HPDE6-E6E7 (cell line): ENCODE results near the gene PCDHA9.
A peak's percentile ranks its signal among the peaks of the same experiment; 100 is the strongest.
"Not testable (repeated sequence)": the region's sequence is repeated elsewhere in the genome, so short reads cannot be mapped to it uniquely, and the experiment has no call there.

Source experiments
- DNase-seq: peaks from one replicate; pipeline ENCODE4 v3.0.0; 2011; ENCODE audit warnings: missing footprints; ENCODE audit errors: extremely low spot score

Gene PCDHA9

DNA sequence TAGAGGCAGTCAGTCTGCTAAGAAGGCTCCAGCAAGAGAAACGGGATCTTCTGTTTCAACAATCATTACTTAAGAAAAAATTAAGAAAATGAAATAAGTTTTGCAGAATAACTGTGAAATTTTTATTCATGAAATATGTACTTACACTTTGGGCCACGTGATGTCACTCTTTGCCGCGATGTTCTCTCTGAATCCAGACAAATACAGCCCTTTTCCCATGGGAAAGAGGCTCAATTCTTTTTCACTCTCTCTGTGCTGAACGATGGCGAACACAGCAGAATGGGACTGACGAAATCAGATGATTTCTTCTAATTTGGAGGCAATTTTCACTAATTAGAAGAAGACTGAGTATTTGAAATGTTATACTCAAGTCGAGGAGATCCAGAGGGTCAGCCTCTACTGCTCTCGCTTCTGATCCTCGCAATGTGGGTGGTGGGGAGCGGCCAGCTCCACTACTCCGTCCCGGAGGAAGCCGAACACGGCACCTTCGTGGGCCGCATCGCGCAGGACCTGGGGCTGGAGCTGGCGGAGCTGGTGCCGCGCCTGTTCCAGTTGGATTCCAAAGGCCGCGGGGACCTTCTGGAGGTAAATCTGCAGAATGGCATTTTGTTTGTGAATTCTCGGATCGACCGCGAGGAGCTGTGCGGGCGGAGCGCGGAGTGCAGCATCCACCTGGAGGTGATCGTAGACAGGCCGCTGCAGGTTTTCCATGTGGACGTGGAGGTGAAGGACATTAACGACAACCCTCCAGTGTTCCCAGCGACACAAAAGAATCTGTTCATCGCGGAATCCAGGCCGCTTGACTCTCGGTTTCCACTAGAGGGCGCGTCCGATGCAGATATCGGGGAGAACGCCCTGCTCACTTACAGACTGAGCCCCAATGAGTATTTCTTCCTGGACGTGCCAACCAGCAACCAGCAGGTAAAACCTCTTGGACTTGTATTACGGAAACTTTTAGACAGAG, at the start of gene PCDHA9:
PCDHA9 (plus strand) TSS at position 244 of the 964 bp plus-strand sequence; CDS start at position 358, 114 bp downstream.
- not testable (repeated sequence) for DNase-seq

GRCh38 chr5:140800816-140801493, 47.2 kb upstream of the PCDHA9 start, which contains the start of gene PCDHA3:
TSS of gene PCDHA3 (plus strand) at chr5:140801057.
- DNase-seq = no peak

GRCh38 chr5:140801494-140801841, 46.7 kb upstream of the PCDHA9 start:
- no peak for DNase-seq

- DNase-seq = not testable (repeated sequence)
Observed at GRCh38 chr5:140802381-140802780, 45.8 kb upstream of the PCDHA9 start.

DNA sequence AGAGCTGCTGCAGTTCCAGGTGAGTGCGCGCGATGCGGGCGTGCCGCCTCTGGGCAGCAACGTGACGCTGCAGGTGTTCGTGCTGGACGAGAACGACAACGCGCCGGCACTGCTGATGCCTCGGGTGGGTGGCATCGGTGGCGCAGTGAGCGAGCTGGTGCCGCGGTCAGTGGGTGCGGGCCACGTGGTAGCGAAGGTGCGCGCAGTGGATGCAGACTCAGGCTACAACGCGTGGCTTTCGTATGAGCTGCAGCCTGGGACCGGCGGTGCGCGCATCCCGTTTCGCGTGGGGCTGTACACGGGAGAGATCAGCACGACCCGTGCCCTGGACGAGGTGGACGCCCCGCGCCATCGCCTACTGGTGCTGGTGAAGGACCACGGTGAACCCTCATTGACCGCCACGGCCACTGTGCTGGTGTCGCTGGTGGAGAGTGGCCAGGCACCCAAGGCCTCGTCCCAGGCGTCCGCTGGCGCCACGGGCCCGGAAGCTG, 45.4 kb upstream of the PCDHA9 start:
- DNase-seq = no peak

DNA sequence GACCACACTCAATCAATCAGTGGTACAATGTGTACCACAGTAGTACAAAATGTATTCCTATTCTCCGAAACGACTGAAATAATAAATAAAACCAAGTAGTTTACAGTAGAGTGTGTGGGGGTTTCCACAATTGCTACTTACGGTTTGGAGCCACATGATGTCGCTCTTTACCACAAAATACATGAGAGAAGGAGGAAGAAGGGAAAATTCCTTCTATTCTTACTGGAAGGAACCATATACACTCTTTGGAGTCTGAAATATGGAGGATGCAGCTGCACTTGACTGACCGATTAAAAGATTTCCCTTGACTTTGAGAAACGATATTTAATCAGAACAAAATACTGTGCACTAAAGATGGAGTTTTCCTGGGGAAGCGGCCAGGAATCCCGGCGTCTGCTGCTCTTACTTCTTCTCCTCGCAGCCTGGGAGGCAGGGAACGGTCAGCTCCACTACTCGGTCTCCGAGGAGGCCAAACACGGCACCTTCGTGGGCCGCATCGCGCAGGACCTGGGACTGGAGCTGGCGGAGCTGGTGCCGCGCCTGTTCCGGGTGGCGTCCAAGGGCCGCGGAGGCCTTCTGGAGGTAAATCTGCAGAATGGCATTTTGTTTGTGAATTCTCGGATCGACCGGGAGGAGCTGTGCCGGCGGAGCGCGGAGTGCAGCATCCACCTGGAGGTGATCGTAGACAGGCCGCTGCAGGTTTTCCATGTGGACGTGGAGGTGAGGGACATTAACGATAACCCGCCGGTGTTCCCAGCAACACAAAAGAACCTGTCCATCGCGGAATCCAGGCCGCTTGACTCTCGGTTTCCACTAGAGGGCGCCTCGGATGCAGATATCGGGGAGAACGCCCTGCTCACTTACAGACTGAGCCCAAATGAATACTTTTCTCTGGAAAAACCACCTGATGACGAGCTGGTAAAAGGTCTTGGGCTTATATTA, 41.1 kb upstream of the PCDHA9 start, which contains the start of gene PCDHA4:
PCDHA4 (plus strand) TSS at position 235 of the 942 bp plus-strand sequence.
- peak; percentile 11 for DNase-seq

- not testable (repeated sequence) for DNase-seq
Observed at GRCh38 chr5:140808241-140808888, 39.8 kb upstream of the PCDHA9 start.

- DNase-seq = no peak
Observed at GRCh38 chr5:140808889-140809291, 39.3 kb upstream of the PCDHA9 start.

DNA sequence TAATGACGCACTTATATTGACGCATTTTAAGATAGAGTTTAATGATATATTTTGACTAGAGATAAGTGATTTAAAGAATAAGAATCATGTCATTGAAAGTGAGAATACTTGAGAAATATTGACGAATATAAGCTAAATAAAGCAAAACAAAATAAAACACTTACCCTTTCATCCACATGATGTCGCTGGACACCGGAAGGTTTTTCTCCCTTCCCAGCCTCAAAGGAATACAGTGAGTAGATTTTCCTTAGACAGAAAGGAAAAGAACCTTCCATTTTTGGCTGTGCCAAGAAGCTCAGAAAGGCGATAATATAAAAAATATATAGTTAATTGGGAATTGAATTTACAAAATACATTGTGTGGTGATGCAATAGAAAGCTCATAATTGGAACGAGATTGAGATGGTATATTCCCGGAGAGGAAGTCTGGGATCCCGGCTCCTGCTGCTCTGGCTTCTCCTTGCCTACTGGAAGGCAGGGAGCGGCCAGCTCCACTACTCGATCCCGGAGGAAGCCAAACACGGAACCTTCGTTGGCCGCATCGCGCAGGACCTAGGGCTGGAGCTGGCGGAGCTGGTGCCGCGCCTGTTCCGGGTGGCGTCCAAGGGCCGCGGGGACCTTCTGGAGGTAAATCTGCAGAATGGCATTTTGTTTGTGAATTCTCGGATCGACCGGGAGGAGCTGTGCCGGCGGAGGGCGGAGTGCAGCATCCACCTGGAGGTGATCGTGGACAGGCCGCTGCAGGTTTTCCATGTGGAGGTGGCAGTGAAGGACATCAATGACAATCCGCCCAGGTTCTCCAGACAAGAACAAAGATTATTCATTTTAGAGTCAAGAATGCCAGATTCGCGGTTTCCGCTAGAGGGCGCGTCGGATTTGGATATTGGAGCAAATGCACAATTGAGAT, 26.6 kb upstream of the PCDHA9 start, which contains the start of gene PCDHA5:
PCDHA5 (plus strand) TSS at position 239 of the 906 bp plus-strand sequence.
- DNase-seq = no peak

GRCh38 chr5:140822281-140822629, 25.9 kb upstream of the PCDHA9 start:
- no peak for DNase-seq

DNA sequence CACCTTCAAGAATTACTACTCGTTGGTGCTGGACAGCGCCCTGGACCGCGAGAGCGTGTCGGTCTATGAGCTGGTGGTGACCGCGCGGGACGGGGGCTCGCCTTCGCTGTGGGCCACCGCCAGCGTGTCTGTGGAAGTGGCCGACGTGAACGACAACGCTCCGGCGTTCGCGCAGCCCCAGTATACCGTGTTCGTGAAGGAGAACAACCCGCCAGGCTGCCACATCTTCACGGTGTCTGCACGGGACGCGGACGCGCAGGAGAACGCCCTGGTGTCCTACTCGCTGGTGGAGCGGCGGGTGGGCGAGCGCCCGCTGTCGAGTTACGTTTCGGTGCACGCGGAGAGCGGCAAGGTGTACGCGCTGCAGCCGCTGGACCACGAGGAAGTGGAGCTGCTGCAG, 25.2 kb upstream of the PCDHA9 start:
- DNase-seq = not testable (repeated sequence)

GRCh38 chr5:140823475-140823874, 24.7 kb upstream of the PCDHA9 start:
- no peak for DNase-seq

- DNase-seq = no peak
Observed at GRCh38 chr5:140827704-140828361, 20.3 kb upstream of the PCDHA9 start, which contains the start of gene PCDHA6. TSS of gene PCDHA6 (plus strand) at chr5:140827960. CDS start at chr5:140828092, 132 bp downstream.

- DNase-seq = no peak
Observed at GRCh38 chr5:140828362-140828737, 19.8 kb upstream of the PCDHA9 start.

DNA sequence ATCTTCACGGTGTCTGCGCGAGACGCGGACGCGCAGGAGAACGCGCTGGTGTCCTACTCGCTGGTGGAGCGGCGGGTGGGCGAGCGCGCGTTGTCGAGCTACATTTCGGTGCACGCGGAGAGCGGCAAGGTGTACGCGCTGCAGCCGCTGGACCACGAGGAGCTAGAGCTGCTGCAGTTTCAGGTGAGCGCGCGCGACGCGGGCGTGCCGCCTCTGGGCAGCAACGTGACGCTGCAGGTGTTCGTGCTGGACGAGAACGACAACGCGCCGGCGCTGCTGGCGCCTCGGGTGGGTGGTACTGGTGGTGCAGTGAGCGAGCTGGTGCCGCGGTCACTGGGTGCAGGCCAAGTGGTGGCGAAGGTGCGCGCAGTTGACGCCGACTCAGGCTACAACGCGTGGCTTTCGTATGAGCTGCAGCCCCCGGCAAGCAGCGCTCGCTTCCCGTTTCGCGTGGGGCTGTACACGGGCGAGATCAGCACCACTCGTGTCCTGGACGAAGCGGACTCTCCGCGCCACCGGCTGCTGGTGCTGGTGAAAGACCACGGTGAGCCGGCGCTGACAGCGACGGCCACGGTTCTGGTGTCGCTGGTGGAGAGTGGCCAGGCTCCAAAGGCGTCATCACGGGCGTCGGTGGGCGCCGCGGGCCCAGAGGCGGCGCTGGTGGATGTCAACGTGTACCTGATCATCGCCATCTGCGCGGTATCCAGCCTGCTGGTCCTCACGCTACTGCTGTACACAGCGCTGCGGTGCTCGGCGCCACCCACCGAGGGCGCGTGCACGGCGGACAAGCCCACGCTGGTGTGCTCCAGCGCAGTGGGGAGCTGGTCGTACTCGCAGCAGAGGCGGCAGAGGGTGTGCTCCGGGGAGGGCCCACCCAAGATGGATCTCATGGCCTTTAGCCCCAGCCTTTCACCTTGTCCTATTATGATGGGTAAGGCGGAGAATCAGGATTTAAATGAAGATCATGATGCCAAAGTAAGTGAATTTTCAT, 18.4 kb upstream of the PCDHA9 start:
- DNase-seq = not testable (repeated sequence)

DNA sequence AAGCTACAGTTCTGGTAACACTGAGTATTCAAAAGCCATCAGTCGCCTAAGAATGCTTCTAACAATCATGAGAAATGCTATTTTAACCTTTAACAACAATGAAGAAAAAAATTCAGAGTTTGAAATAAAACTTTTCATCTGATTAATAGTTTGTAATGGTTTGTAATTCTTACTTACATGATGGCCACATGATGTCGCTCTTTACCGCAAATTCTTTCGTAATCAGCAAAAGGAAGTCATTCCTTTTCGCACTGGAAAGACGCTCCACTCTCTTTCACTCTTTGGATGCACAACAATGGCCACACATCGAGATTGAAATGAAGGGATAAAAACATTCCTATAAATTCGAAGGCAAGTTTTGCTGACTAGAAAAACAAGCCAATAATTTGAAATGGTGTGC, 14.2 kb upstream of the PCDHA9 start, which contains the start of gene PCDHA7:
PCDHA7 (plus strand) TSS at position 277 of the 400 bp plus-strand sequence; CDS start at position 392, 115 bp downstream.
- DNase-seq = no peak

DNA sequence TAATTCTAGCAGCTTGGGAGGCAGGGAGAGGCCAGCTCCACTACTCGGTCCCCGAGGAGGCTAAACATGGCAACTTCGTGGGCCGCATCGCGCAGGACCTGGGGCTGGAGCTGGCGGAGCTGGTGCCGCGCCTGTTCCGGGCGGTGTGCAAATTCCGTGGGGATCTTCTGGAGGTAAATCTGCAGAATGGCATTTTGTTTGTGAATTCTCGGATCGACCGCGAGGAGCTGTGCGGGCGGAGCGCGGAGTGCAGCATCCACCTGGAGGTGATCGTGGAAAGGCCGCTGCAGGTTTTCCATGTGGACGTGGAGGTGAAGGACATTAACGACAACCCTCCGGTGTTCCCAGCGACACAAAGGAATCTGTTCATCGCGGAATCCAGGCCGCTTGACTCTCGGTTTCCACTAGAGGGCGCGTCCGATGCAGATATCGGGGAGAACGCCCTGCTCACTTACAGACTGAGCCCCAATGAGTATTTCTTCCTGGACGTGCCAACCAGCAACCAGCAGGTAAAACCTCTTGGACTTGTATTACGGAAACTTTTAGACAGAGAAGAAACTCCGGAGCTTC, 13.7 kb upstream of the PCDHA9 start:
- not testable (repeated sequence) for DNase-seq
